Cardiac septum (tissue), 1 donor: ENCODE results near the gene GUCY2C. TPM values are rescaled to one million over a fixed set of nuclear protein-coding genes. Genes with fewer than 3 reads are reported as not detected.

ENCODE experiments used
- DNase-seq: peaks from one replicate; pipeline ENCODE4 v3.0.0-alpha.2; 2020; ENCODE audit warnings: low spot score
- intact Hi-C: fragments of 100-400 bp; cut with DNase I; formaldehyde crosslinking; loops from one replicate; pipeline ENCODE4 v1.14.0; 2022
- total RNA-seq: library from RNA; stranded (reverse); fragmentation: NEBNext Ultra II Directional; extraction: Animal tissue kit (Norgen Biotek cat#: 25700); gene quantifications from one replicate; pipeline ENCODE4 v1.2.1, GENCODE V29; 2021
- donor health status: DM: no; HTN: no; CAD: no.

Gene GUCY2C
- total RNA-seq, 1 donor from 2014 or later = not detected

DNA sequence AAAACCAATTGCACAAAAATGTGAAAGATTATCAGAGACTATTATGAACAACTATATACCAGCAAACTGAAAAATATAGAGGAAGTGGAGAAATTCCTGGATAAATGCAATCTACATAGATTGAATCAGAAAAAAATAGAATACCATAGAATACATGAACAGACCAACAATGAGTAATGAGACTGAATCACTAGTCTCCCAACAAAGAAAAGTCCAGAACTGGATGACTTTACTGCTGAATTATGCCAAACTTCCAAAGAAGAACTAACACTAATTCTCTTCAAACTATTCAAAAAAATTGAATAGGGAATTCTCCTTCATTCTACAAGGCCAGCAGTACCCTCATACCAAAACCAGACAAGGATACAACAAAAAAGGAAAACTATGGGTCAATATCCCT, 60.6 kb downstream of the GUCY2C start:
- intact Hi-C loops = no loop called here
- no peak for DNase-seq

DNA sequence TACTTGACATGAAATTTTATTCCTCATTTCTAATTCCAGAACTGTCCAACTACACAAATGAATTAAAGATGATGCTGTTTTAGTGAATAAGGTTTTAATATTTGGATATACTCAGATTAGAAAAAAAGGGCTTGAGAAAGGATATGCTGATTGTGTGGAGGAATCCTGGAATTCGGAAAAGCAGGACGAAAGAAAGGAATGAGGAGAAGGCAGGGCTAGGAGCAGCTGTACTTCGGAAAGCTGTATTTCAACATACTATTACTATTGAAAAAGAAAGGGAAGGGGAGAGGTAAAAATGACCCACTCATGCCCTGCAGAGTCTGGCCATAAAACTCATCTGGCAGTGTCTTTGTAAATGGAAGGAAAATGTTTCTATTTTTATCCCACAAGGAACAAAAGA, 65.6 kb downstream of the GUCY2C start:
- intact Hi-C loops = no loop called here
- no peak for DNase-seq

DNA sequence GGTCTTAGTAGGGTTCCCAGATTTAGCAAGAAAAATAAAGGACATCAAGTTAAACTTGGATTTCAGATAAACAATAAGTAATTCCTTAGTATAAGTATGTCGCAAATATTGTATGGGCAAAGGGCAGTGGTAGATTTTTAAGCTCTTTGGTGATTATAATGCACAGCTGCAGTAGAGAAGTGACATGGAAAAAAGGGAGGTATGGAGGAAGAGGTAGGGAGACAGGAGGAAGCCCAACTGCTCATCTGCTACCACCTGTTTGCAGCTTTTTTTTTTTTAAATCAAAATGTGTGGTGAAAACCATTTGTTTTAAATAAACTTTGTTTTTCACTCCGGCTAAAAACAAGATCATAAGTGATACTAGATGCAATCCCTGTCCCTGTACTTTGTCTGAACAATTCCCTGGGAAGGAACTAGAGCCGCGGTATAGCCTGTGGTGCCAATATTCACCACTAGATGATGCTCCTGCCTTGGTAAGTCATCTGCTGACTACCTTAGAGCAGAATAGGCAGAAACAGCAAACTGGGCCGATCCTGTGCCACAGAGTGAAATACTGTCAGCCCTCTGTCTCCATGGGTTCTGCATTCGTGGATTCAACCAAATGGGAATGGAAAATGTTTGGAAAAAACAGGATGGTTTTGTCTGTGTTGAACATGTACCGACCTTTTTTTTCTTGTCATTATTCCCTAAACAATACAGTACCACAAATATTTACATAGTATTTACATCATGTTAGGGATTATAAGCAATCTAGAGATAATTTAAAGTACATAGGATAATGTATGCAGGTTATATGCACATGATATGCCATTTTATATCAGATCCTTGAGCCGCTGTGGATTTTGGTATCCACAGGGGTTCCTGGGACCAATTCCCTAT, 66.3 kb downstream of the GUCY2C start:
- DNase-seq = no peak
- intact Hi-C loops = loop anchor here (5.0 kb wide), 1 partner anchor 37 kb away; no protein-coding TSS in a partner anchor

DNA sequence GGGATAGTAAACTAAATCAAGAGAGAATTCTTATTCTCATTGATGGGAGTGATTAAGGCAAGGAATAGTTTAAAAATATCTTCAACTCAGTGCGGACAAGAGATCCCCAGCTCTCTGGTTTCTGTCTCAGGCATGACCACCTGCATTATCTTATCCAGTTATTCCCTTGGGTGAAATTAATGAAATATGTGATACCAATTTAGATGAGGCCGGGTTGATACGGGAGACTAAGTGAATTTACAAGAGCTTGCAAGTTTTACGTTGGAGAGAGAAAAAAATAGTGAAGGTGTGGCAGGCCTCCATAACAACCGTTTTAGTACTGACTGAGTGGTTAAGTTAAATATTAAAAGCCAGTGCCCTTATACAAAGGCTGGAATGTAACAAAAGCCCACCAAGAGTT, 67.6 kb downstream of the GUCY2C start:
- DNase-seq = no peak
- intact Hi-C loops = loop anchor here (5.0 kb wide), 1 partner anchor 39 kb away; no protein-coding TSS in a partner anchor

DNA sequence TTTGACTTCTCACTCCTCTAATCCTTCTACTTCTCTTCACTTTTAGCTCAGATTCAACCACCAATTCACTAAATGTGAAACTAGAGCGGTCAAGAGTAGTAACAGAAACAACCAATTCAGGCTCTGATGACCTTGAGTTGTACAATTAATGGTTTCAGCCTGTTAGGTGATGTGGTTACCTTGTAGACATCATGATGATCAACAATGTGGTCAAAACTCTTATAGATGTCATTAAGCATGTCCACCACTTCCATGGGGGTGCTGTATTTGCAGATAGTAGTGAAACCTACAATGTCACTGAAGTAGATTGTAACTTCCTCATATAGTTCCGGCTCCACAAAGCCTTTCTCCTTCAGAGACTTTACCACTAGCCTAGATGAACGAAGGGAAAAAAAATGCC, 74.6 kb downstream of the GUCY2C start:
- no peak for DNase-seq
- intact Hi-C loops = no loop called here

DNA sequence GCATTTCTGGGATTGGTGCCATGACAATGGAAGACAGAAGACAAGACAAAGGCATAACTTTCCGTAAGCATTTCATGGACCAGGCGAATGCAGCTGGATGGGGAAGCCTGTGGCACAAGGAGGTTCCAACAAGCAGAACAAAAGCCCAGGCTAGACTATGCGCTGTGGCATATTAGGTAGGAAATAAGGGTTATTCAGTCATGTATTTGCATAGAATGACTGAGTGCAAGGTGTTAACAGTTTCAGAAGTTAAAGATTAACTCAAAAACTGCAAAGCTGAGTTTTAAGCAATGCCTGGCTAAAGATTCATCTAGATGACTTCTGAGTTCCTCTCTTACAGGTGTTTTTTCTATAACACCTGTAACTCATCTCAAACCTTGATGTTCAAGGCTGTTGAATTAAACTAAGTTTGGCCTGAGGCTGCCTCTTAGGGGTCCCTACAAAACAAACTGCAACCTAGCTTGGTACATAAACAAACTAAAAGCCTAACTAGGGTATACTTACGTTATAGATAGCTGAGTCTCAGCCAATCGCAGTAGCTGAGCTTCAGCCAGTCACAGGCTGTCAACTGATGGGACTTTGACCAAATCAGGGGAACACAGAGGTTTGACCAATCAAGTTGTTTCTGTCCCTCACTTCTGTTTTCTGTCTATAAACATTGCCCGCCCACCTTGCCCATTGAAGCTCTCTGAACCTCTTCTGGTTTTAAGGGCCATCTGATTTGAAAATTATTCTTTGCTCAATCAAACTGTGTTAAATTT, 76.5 kb downstream of the GUCY2C start:
- no peak for DNase-seq
- intact Hi-C loops = loop anchor here (2.0 to 5.0 kb wide), 2 partner anchors 105 to 378 kb away; no protein-coding TSS in a partner anchor

DNA sequence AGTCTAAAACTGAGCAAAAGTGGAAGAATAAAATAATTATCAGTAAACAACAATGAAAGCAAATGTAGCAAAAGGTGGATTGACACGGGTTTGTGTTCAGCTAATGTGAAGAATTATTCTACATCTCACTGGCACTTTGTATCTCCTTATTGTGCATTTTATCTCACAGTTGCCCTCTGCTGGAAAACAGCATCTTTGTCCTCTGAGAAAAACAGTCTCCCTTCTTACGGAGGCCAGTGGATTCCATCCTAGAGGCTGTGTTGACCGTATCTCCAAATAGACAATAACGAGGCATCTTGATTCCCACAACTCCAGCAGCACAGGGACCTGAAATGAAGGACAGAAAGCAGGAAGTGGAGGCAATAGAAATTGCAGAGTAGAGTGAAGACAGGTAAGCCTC, 77.4 kb downstream of the GUCY2C start:
- intact Hi-C loops = loop anchor here (2.0 to 5.0 kb wide), 2 partner anchors 104 to 377 kb away; no protein-coding TSS in a partner anchor
- no peak for DNase-seq

DNA sequence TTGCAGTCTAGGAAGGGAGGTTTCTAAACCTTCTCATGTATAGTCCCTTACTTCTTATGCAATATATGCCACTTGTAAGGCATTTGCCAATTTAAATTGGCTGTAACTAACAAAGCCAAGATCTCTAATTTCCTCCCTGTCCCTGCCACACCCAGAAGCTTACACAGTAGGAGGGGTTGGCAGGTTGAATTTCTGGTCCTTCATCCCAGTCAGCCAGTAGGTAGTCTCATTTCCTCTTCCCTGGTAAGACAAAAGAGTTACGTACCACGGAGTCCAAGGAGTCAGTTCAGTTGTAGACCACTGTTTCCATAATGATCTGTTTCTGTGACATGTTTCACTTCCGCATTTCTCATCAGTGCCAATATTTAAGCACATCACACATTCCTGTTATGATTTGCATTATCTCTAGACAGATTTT, 81.7 kb downstream of the GUCY2C start:
- intact Hi-C loops = loop anchor here (5.0 kb wide), 2 partner anchors 47 to 372 kb away; partner anchors contain the start of gene PLBD1
- DNase-seq = no peak

DNA sequence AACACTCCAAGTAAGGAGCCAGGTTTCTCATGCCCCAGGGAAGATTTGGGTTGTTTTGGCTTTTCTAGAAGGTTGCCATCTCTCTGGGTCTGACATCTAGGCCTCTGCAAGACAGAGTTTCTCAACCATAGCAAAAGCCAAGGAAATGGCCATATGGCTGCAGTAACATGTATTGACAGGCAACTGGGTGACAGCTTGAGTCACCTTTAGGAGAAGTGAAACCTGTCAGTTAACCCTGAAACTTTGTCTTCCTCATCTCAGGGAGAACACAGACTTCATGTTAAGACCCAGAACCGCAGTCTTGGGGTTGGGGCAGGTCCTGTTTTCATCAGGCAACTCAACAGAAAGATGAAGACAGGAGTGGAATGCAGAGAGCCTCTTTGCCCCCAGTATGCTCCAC, 82.7 kb downstream of the GUCY2C start:
- DNase-seq = no peak
- intact Hi-C loops = loop anchor here (5.0 kb wide), 1 partner anchor 46 kb away; the partner anchor contains the start of gene PLBD1

DNA sequence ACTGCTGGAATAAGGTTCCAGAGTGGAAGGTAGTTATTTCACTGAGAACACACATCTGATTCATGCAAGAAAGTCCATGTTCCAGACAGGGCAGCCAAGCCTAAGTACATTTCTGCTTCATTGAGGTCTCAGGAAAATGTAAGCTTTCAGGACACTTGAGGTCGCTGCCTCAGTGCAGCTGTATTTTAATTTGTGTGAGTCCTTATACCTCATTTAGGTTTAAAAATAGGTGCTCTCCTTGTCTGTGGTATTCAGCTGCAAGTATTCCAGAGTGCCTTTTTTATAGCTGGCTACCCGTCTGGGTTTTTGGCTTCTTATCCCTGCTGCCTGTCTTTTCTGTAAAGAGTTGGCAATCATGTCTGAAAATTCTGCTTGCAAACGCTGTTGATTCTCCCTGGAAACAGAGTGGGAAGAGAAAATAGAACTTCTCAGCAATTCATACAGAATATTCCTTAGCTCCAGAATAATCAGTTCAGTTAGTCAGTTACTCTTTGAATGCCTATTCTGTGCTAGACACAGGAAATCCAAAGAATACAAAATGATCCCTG, 83.4 kb downstream of the GUCY2C start:
- intact Hi-C loops = loop anchor here (5.0 kb wide), 1 partner anchor 46 kb away; the partner anchor contains the start of gene PLBD1
- no peak for DNase-seq

DNA sequence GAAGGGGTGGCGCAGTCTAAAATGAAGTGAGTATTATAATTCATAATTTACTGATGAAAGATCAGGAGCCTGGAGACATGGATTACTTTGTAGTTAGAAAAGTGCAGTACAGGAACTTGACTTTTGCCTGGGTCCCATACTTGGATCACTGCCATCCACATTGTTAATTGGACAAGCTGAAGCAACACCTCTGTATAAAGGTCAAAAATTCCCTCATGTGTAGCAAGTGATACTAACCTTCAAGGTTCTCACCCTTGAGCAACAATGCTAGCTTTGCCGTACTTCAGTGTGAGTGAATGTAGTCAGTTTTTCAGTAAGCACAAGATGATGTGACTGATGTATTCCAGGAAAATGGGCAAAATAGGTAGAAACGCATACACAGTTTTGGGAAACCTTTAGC, 84.1 kb downstream of the GUCY2C start:
- DNase-seq = no peak
- intact Hi-C loops = loop anchor here (5.0 kb wide), 1 partner anchor 45 kb away; the partner anchor contains the start of gene PLBD1

DNA sequence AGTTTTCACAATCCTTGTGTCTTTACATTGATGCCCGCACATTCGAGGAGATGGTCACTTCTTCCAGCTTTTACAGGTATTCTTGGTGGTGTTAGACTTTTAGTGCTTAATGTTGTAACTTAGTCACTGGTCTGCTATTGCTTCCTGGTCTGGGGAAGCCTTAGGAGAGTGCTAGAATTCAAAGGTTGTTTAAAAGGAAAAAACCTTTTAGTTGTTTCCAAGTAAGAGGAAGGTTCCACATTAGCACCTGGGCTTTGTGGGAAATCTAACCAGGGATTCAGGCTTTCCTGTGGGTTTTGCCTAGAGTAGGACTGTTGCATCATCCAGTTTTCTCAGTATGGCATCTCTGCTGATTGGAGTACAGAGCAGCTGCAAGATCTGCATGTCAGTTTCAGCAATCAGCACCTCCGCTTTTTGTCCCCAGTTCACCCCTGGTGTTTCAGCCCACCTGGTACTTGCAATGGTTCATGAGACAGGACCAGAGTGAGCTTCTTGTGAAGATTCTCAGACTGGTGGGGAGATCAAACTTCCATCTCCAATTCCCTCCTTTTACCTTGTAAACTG, 84.7 kb downstream of the GUCY2C start:
- no peak for DNase-seq
- intact Hi-C loops = loop anchor here (5.0 kb wide), 1 partner anchor 44 kb away; the partner anchor contains the start of gene PLBD1

DNA sequence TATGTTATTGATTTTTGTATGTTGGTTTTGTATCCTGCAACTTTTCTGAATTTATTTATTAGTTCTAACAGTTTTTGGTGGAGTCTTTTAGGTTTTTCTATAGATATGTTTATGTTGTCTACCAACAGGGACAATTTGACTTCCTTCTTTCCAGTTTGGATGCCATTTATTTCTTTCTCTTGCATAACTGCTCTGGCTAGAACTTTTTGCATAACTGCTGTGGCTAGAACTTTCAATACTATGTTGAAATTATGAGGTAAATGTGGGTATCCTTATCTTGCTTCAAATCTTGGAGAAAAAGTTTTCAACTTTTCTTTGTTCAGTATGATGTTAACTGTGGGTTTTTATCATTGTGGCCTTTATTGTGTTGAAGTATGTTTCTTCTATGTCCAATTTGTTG, 88.8 kb downstream of the GUCY2C start:
- intact Hi-C loops = no loop called here
- no peak for DNase-seq

DNA sequence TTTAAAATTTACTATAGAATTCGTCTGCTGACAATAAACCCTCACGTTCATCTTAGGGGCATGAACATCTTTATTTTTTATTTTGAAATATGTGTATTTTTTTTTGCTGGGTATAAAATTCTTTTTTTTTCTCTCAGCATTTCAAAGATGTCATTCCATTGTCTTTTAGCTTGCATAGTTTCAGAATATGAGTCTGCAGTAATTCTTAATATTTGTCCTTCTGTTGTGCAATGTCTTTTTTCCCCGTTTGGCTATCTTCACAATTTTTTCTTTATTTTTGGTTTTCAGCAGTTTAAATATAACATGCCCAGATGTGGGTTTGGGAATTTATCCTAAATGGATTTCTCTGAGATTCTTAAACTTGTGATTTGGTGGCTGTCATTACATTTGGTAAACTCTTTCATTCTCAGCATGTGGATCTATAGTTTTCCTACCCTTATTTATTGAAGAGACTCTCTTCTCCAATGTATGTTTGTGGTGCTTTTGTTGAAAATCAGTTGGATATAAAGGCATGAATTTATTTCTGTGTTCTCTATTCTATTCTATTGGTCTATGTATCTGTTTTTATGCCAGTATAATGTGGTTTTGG, 90.9 kb downstream of the GUCY2C start:
- intact Hi-C loops = no loop called here
- DNase-seq = no peak

DNA sequence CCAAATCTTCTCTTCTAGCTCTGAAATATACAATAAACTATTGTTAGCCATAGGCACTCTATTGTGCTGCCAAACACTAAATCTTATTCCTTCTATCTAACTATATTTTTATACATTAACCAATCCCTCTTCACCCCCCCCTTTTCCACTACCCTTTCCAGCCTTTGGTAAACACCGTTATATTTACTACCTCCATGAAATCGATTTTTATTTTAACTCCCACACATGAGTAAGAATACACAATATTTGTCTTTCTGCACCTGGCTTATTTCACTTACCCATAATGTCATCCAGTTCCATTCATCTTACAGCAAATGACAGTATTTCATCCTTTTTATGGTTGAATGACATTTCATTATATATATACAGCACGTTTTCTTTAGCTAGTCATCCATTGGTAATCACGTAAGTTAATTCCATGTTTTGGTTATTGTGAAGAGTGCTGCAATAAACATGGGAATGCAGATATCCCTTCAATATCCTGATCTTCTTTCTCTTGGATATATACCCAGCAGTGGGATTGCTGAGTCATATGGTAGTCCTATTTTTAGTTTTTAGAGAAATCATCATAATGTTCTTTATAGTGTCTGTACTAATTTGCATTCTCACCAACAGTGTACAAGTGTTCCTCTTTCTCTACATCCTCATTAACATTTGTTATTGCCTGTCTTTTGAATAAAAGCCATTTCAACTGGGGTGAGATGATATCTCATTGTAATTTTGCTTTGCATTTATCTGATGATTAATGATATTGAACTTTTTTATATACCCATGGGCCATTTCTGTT, 94.5 kb downstream of the GUCY2C start:
- DNase-seq = no peak
- intact Hi-C loops = no loop called here

DNA sequence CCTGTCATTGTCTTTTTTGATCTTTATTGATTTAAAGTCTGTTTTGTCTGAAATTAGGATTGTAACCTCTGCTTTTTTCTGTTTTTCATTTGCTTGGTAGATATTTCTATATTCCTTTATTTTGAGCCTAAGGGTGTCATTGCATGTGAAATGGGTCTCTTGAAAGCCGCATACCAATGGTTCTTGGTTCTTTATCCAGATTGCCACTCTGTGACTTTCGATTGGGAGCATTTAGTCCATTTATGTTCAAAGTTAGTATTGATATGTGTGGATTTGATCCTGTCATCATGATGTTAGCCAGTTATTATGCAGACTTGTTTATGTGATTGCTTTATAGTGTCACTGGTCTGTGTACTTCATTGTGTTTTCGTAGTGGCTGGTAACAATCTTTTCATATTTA, 98.9 kb downstream of the GUCY2C start:
- intact Hi-C loops = no loop called here
- no peak for DNase-seq

DNA sequence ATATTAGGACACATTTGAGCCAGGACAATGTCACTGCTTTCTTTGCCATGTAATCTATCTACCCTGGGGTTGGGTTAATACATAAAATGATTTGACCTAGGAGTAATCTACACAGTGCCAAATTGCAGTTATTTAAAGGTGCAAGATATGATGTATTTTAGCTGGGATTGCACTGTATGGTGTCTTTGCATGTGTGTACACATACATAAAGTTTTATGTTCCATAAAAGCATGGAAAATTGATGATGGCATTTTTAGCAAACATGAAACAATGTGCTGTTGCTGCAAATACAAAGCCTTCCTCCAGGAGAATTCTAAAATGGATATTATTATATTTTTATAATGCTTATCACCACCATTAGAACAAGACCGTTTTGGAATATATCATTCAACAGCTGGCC, 104.7 kb downstream of the GUCY2C start:
- no peak for DNase-seq
- intact Hi-C loops = no loop called here

DNA sequence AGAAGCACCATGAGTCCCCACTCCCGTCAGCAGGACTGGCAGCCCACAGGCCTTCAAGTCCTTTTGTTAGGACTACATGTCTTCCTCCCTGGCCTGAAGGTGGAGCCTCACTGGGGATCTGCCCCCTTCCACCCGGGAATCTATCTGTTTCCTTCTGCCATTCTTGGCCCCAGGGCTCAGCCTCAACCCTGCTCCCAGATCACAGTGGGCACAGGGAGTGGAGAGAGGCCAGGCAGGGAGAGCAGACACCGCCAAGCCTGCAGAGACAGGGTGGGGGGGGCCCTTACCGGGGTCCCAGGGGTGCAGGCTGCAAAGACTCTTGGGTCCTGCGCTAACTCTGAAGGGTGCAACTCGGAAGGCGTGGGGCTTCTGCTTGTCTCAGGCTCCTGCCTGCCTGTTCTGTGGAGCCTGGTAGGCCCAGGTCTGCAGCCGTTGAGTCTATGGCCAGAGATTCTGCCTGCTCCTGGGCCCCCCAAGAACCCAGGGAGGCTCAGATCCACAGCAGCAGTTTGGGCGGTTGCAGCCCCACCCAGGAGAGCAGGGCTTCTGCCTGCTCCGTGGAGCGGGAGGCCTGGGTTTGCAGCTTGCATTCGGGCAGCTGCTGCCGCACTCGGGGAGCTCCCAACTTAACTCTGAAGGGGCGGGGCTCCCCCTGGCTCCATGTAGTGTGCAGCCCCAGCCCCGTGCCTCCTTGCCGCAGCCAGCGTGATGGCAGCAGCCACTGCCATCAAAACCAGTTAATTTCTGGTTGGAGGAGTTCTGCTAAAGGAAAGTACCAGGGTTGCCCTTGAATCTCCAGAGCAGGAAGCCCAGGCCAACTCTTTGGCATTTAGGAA, 107.0 kb downstream of the GUCY2C start:
- intact Hi-C loops = no loop called here
- DNase-seq = no peak
